ENCODE measurements around the gene TUBGCP3. TPM values are rescaled to one million over a fixed set of nuclear protein-coding genes. Genes with fewer than 3 reads are reported as not detected.

TUBGCP3 gene
- total RNA-seq, 4 donors from 2014 or later, result 18.4 to 39.4 (median 27.4) TPM

DNA sequence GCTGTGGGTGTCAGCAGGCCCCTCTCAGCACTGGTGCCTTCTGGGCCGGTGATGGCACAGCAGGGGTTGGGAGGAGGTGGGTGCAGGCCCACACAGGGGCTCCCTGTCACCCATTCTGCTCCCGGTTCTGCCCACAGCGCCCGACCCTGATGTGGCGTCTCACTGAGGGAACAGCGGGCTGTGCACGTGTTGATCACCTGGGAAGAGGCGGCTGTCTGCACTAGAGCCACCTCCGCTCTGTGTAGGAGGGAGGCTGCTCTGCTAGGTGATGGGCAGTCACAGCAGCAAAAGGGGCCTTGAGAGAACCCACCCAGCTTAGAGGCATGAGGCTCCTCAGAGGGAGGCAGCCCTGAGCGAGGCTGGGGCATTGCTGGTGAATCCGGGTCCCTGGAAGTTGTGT lies 39.2 kb upstream of the TUBGCP3 start:
- TF ChIP-seq, protein P1, sequence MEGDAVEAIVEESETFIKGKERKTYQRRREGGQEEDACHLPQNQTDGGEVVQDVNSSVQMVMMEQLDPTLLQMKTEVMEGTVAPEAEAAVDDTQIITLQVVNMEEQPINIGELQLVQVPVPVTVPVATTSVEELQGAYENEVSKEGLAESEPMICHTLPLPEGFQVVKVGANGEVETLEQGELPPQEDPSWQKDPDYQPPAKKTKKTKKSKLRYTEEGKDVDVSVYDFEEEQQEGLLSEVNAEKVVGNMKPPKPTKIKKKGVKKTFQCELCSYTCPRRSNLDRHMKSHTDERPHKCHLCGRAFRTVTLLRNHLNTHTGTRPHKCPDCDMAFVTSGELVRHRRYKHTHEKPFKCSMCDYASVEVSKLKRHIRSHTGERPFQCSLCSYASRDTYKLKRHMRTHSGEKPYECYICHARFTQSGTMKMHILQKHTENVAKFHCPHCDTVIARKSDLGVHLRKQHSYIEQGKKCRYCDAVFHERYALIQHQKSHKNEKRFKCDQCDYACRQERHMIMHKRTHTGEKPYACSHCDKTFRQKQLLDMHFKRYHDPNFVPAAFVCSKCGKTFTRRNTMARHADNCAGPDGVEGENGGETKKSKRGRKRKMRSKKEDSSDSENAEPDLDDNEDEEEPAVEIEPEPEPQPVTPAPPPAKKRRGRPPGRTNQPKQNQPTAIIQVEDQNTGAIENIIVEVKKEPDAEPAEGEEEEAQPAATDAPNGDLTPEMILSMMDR (IDR thresholded peaks at IDR 0.05), result no peak
- DNase-seq (ENCODE audit: low spot score) (no peak), ATAC-seq (ENCODE audit: low FRiP score) (no peak)

DNA sequence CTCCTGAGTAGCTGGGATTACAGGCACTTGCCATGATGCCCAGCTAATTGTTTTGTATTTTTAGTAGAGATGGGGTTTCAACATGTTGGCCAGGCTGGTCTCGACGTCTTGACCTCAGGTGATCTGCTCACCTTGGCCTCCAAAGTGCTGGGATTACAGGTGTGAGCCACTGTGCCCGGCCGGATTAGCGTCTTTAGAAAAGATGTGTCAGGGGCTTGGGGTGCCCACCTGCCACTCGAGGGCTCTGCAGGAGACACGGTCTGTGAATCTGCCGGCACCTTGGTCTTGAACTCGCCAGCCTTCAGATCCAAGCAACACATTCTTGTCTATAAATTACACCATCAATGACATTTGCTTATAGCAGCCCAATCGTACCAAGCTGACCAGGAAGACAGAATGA lies 38.8 kb upstream of the TUBGCP3 start:
- ATAC-seq (ENCODE audit: low FRiP score) (no peak), DNase-seq (ENCODE audit: low spot score) (no peak)
- TF ChIP-seq, protein P1 (IDR thresholded peaks at IDR 0.05), result no peak

DNA sequence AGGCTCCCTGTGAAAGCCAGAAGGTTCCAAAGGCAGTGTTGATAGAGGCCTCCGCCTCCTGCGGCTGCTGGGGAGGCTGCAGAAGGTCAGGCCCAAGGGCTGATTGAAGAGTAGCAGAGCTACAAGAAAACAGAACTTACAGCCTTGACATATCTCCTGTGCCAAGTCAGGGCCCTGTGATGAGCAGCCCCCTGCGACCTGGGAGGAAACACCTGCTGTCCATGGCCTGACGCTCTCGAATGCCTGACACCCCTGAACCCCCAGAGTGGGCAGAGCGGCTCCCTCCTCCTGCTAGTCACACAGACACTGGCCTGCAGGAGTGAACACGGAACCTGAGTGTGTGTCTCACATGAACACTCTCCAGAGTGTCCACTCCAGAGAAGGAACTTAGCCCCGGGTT lies 38.2 kb upstream of the TUBGCP3 start:
- TF ChIP-seq, protein P1 (IDR thresholded peaks at IDR 0.05), result no peak
- ATAC-seq (ENCODE audit: low FRiP score) (no peak), DNase-seq (ENCODE audit: low spot score) (no peak)

DNA sequence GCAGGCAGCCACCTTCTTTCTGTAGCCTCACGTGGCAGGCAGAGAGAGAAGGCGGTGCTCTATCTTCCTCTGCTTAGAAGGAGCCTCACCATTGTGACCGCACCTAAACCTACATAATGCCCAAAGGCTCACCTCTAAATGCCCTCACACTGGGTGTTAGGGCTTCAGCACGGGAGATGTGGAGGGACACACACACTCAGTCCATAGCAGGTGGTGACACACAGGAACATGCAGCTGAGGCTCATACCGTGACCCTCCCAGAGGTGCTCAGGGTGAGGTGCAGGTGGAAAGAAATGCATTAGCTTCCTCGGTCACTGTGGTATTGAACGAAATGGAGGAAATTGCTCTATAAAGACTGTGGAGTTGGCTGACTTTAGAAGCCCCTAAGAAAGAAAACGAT lies 37.7 kb upstream of the TUBGCP3 start:
- TF ChIP-seq, protein P1 (IDR thresholded peaks at IDR 0.05), result no peak
- DNase-seq (ENCODE audit: low spot score) (no peak), ATAC-seq (ENCODE audit: low FRiP score) (no peak)

DNA sequence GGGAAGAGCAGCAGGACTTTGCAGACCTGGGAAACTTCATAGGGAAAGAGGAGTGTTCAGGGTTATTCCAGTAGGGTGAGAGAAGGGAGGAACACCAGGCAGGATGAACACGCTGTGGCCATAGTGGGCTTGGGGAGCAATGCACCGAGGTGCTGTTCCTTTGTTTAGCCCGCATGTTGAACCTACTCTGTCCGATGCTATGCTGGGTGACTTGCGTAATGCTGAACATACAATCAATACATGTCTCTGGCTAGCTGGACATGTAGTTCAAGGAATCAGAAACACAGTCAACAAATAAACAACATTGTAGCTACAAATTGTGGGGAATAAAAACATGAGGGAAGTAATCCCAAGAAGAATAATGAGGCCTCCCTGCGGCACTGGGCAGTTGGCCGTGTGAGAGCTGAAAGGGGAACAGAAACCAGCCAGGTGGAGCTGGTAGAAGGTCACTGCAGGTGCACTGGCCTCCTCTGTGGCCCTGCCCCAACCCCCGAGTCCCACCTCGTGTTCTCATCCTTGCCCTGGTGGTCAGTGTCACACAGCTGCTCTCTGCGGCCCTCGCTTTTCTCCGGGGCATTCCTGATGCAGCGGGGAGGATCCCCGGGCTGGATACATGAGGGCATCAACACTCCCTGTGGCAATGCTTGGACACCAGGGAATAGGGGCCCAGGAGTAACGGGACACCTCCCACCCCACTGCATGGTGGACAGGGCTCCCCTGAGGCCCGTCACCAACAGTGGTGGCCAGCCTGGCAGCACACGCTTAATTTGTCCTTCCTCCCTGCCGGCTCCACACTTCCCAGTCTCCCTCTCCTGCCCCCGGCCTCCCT lies 36.9 kb upstream of the TUBGCP3 start:
- DNase-seq (ENCODE audit: low spot score) (no peak), ATAC-seq (ENCODE audit: low FRiP score) (no peak)
- TF ChIP-seq, protein P1 (IDR thresholded peaks at IDR 0.05), result no peak

DNA sequence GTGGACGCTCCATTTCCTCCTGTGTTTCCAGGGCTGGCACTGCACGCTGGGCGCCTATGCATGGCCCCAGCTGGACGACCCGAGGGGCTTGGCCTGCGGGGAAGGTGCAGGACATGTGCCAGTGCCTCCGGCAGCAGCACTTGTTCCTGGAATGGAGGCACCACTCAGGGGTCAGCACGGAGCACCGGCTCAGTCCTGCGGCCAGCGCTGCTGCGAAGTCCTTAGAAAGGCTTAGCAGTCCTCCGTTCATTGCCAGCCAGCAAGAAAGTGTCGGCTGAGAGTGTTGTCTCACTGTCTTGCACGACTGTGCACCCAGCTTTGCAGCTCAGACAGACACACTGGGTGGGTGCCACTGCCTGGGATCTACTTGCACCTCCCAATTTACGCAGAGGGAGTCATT lies 36.1 kb upstream of the TUBGCP3 start:
- DNase-seq (ENCODE audit: low spot score) (no peak), ATAC-seq (ENCODE audit: low FRiP score) (no peak)
- TF ChIP-seq, protein P1 (IDR thresholded peaks at IDR 0.05), result no peak
